22Rv1 (cell line): ENCODE data around the gene MRPL49.

Experiments
- ZFX ChIP-seq: fragments of 450-650 bp; IDR thresholded peaks from 2 replicates; pipeline ENCODE4 v1.6.1; 2017; ENCODE audit warnings: antibody characterized with exemption, borderline replicate concordance
- TF ChIP-seq, protein P1 (sequence below): fragments of 450-650 bp; IDR thresholded peaks from 2 replicates; pipeline ENCODE4 v1.5.1; 2017; ENCODE audit warnings: mild to moderate bottlenecking

DNA sequence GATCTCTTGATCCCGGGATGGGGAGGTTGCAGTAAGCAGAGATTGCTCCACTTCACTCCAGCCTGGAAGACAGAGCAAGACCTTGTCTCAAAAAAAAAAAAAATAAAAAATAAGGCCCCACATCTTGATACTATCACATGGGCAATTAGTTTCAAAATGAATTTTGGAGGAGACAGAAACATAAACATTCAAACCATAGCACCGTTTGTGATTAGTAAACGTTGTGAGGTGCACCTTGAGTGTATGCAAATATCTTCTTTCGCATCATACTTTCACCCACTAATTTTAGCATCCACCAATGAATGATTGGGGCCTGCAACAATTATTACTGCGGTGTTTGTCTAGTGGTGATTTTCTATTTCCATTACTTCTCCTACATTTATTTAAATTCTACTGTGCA is 36.9 kb downstream of the MRPL49 start:
- TF ChIP-seq, protein P1, sequence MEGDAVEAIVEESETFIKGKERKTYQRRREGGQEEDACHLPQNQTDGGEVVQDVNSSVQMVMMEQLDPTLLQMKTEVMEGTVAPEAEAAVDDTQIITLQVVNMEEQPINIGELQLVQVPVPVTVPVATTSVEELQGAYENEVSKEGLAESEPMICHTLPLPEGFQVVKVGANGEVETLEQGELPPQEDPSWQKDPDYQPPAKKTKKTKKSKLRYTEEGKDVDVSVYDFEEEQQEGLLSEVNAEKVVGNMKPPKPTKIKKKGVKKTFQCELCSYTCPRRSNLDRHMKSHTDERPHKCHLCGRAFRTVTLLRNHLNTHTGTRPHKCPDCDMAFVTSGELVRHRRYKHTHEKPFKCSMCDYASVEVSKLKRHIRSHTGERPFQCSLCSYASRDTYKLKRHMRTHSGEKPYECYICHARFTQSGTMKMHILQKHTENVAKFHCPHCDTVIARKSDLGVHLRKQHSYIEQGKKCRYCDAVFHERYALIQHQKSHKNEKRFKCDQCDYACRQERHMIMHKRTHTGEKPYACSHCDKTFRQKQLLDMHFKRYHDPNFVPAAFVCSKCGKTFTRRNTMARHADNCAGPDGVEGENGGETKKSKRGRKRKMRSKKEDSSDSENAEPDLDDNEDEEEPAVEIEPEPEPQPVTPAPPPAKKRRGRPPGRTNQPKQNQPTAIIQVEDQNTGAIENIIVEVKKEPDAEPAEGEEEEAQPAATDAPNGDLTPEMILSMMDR: no peak
- TF ChIP-seq ZFX: no peak
